GM12878 (cell line): ENCODE measurements around the gene SBNO1.

ENCODE experiments used
- EZH2 ChIP-seq: IDR thresholded peaks from 2 replicates; pipeline ENCODE4 v1.6.1; 2012; ENCODE audit warnings: low read depth, mild to moderate bottlenecking, control low read depth, inconsistent platforms, low read length, borderline replicate concordance; ENCODE audit not compliant: control insufficient read depth
- NR2C1 ChIP-seq: fragments of 450-650 bp; IDR thresholded peaks from 2 replicates; pipeline ENCODE4 v1.6.1; 2017; ENCODE audit warnings: antibody characterized with exemption, mild to moderate bottlenecking, moderate library complexity
- REST ChIP-seq: IDR thresholded peaks from 2 replicates; pipeline ENCODE4 v1.6.1; 2012; ENCODE audit warnings: mild to moderate bottlenecking, low read depth, low read length
- SMAD5 ChIP-seq: IDR thresholded peaks from 2 replicates; pipeline ENCODE4 v1.6.1; 2016; ENCODE audit warnings: antibody characterized with exemption, low read depth
- TF ChIP-seq, protein P1 (sequence below), 3 experiments: IDR thresholded peaks in 2 of 3; conservative IDR thresholded peaks in 1 of 3; 2 replicates each; pipeline ENCODE4 v1.5.1; 2011; ENCODE audit warnings: low read depth in 3 of 3, low read length in 3 of 3, mild to moderate bottlenecking in 3 of 3, control low read depth in 2 of 3, moderate library complexity in 2 of 3, inconsistent platforms in 1 of 3, mixed read lengths in 1 of 3; ENCODE audit not compliant: control insufficient read depth in 2 of 3, insufficient read depth in 1 of 3; ENCODE audit errors: extremely low read depth in 1 of 3
- TF ChIP-seq, protein P2 (sequence below): IDR thresholded peaks from 2 replicates; pipeline ENCODE4 v1.6.1; 2012; ENCODE audit warnings: low read depth, low read length, improper control_type of control experiment
- TF ChIP-seq, protein P3 (sequence below): fragments of 450-650 bp; IDR thresholded peaks from 2 replicates; pipeline ENCODE4 v1.6.1; 2017; ENCODE audit warnings: mild to moderate bottlenecking

DNA sequence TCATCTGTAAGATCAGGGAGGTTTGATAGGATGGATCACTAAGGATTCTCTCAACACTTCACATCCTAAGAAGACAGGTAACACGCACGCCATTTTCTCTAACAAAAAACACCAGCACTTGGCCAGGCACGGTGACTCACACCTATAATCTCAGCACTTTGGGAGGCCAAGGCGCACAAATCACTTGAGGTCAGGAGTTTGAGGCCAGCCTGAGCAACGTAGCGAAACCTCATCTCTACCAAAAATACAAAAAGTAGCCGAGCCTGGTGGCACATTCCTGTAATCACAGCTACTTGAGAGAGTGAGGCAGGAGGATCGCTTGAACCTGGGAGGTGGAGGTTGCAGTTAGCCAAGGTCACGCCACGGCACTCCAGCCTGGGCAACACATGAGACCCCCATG, 82.5 kb downstream of the SBNO1 start:
- TF ChIP-seq, protein P1, sequence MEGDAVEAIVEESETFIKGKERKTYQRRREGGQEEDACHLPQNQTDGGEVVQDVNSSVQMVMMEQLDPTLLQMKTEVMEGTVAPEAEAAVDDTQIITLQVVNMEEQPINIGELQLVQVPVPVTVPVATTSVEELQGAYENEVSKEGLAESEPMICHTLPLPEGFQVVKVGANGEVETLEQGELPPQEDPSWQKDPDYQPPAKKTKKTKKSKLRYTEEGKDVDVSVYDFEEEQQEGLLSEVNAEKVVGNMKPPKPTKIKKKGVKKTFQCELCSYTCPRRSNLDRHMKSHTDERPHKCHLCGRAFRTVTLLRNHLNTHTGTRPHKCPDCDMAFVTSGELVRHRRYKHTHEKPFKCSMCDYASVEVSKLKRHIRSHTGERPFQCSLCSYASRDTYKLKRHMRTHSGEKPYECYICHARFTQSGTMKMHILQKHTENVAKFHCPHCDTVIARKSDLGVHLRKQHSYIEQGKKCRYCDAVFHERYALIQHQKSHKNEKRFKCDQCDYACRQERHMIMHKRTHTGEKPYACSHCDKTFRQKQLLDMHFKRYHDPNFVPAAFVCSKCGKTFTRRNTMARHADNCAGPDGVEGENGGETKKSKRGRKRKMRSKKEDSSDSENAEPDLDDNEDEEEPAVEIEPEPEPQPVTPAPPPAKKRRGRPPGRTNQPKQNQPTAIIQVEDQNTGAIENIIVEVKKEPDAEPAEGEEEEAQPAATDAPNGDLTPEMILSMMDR (IDR thresholded peaks at IDR 0.05 in 2 of 3, conservative IDR thresholded peaks at IDR 0.05 in 1 of 3; ENCODE audit: control insufficient read depth in 2 of 3, extremely low read depth in 1 of 3, insufficient read depth in 1 of 3, low read depth in 3 of 3, low read length in 3 of 3) = no peak
- TF ChIP-seq, protein P2, sequence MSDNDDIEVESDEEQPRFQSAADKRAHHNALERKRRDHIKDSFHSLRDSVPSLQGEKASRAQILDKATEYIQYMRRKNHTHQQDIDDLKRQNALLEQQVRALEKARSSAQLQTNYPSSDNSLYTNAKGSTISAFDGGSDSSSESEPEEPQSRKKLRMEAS = no peak
- TF ChIP-seq NR2C1 = no peak
- TF ChIP-seq SMAD5 = no peak
- TF ChIP-seq, protein P3, sequence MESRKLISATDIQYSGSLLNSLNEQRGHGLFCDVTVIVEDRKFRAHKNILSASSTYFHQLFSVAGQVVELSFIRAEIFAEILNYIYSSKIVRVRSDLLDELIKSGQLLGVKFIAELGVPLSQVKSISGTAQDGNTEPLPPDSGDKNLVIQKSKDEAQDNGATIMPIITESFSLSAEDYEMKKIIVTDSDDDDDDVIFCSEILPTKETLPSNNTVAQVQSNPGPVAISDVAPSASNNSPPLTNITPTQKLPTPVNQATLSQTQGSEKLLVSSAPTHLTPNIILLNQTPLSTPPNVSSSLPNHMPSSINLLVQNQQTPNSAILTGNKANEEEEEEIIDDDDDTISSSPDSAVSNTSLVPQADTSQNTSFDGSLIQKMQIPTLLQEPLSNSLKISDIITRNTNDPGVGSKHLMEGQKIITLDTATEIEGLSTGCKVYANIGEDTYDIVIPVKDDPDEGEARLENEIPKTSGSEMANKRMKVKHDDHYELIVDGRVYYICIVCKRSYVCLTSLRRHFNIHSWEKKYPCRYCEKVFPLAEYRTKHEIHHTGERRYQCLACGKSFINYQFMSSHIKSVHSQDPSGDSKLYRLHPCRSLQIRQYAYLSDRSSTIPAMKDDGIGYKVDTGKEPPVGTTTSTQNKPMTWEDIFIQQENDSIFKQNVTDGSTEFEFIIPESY = no peak
- TF ChIP-seq EZH2 = no peak
- TF ChIP-seq REST = no peak
